HPDE6-E6E7 (cell line): ENCODE results near the gene CTNNA3.

Experiments
- DNase-seq: peaks from one replicate; pipeline ENCODE4 v3.0.0; 2011; ENCODE audit warnings: missing footprints; ENCODE audit errors: extremely low spot score

CTNNA3 gene

GRCh38 chr10:67327626-67328535, 368.1 kb downstream of the CTNNA3 start:
- no peak for DNase-seq

- DNase-seq, result no peak
Measured at GRCh38 chr10:67319976-67320375, 376.0 kb downstream of the CTNNA3 start.

- DNase-seq, result no peak
Measured at GRCh38 chr10:67308912-67309311, 387.1 kb downstream of the CTNNA3 start.

- peak; percentile 12 for DNase-seq
Measured at GRCh38 chr10:67306588-67307205, 389.3 kb downstream of the CTNNA3 start.

GRCh38 chr10:67302701-67303100, 393.3 kb downstream of the CTNNA3 start:
- no peak for DNase-seq

GRCh38 chr10:67299761-67300160, 396.2 kb downstream of the CTNNA3 start:
- no peak for DNase-seq

GRCh38 chr10:67297637-67298181, 398.3 kb downstream of the CTNNA3 start:
- no peak for DNase-seq

GRCh38 chr10:67296926-67297325, 399.1 kb downstream of the CTNNA3 start:
- no peak for DNase-seq

- no peak for DNase-seq
Measured at GRCh38 chr10:67288688-67289410, 407.1 kb downstream of the CTNNA3 start.

GRCh38 chr10:67284589-67284988, 411.4 kb downstream of the CTNNA3 start:
- DNase-seq, result no peak

GRCh38 chr10:67282871-67283270, 413.1 kb downstream of the CTNNA3 start:
- DNase-seq, result no peak

- no peak for DNase-seq
Measured at GRCh38 chr10:67280405-67280804, 415.6 kb downstream of the CTNNA3 start.

- DNase-seq, result no peak
Measured at GRCh38 chr10:67277402-67277801, 418.6 kb downstream of the CTNNA3 start.

GRCh38 chr10:67269828-67270227, 426.2 kb downstream of the CTNNA3 start:
- DNase-seq, result no peak

- no peak for DNase-seq
Measured at GRCh38 chr10:67268146-67268545, 427.8 kb downstream of the CTNNA3 start.

GRCh38 chr10:67262675-67263074, 433.3 kb downstream of the CTNNA3 start:
- DNase-seq, result no peak

- DNase-seq, result no peak
Measured at GRCh38 chr10:67261300-67261797, 434.6 kb downstream of the CTNNA3 start.

GRCh38 chr10:67259319-67259929, 436.6 kb downstream of the CTNNA3 start:
- DNase-seq, result no peak

- no peak for DNase-seq
Measured at GRCh38 chr10:67257427-67258144, 438.4 kb downstream of the CTNNA3 start.

- DNase-seq, result no peak
Measured at GRCh38 chr10:67257018-67257417, 439.0 kb downstream of the CTNNA3 start.

- DNase-seq, result no peak
Measured at GRCh38 chr10:67250686-67251085, 445.3 kb downstream of the CTNNA3 start.
